Upper lobe of left lung (tissue), 4 donors: ENCODE measurements around the gene DGKI.

ENCODE experiments used
- EP300 ChIP-seq, 4 donors: sonication (generic); formaldehyde crosslinking; IDR thresholded peaks; one replicate each; pipeline ENCODE4 v1.5.1; 2017; ENCODE audit warnings: antibody characterized with exemption in 4 of 4, control low read depth in 2 of 4
- POLR2A ChIP-seq, 4 donors: fragments of 450-650 bp; IDR thresholded peaks; one replicate each; pipeline ENCODE4 v1.5.1; 2016 to 2017; ENCODE audit warnings: antibody characterized with exemption in 4 of 4, mild to moderate bottlenecking in 2 of 4
- POLR2AphosphoS5 ChIP-seq, 2 donors: sonication (generic); formaldehyde crosslinking; IDR thresholded peaks; one replicate each; pipeline ENCODE4 v1.5.1; 2017; ENCODE audit warnings: antibody characterized with exemption in 2 of 2
- TF ChIP-seq, protein P1 (sequence below), 6 experiments: fragments of 450-650 bp in 4 of 6; fragments of 200-600 bp in 2 of 6; sonication (generic) in 2 of 6; IDR thresholded peaks; one replicate each; pipeline ENCODE4 v1.5.1; 2016 to 2019; ENCODE audit warnings: antibody characterized with exemption in 6 of 6

DNA sequence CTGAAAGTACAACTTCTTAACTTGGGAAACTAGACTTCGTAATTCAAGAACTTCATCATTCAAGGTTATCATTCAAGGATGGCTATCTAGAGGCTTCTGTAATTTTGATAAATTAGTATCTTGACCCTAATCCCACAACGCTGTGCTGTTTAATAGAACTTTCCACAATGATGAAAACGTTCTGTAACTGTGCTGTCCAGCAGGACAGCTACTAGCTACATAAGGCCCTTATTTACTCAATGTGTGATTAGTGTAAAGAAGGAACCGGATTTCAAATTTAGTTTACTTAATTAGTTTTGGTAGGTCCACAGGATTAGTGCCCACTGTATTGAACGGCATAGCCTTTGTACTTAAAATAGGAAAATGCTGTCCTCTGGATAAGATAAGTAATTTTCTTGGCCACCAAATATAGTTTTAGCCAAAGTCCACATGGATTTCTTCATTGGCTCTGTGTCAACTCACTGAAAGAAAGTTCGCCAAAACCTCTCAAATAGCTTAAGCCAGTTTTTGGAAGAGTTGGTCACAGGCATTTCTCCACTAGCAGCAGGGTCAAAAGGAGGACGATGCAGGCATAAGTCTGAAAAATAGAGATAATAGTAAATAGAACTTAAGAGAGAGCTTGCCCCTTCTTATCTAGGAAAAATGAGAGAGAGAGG lies 17.3 kb downstream of the DGKI start:
- TF ChIP-seq, protein P1, sequence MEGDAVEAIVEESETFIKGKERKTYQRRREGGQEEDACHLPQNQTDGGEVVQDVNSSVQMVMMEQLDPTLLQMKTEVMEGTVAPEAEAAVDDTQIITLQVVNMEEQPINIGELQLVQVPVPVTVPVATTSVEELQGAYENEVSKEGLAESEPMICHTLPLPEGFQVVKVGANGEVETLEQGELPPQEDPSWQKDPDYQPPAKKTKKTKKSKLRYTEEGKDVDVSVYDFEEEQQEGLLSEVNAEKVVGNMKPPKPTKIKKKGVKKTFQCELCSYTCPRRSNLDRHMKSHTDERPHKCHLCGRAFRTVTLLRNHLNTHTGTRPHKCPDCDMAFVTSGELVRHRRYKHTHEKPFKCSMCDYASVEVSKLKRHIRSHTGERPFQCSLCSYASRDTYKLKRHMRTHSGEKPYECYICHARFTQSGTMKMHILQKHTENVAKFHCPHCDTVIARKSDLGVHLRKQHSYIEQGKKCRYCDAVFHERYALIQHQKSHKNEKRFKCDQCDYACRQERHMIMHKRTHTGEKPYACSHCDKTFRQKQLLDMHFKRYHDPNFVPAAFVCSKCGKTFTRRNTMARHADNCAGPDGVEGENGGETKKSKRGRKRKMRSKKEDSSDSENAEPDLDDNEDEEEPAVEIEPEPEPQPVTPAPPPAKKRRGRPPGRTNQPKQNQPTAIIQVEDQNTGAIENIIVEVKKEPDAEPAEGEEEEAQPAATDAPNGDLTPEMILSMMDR (IDR thresholded peaks at IDR 0.05), result no peak
- TF ChIP-seq POLR2A (IDR thresholded peaks at IDR 0.05) (no peak), EP300 (IDR thresholded peaks at IDR 0.05) (no peak), POLR2AphosphoS5 (IDR thresholded peaks at IDR 0.05) (no peak)
